ENCODE measurements around the gene ARHGAP25. TPM values are rescaled to one million over a fixed set of nuclear protein-coding genes. Genes with fewer than 3 reads are reported as not detected.

The ARHGAP25 gene
- total RNA-seq, 4 donors from 2014 or later, result 2.2 to 11.6 (median 7.2) TPM

DNA sequence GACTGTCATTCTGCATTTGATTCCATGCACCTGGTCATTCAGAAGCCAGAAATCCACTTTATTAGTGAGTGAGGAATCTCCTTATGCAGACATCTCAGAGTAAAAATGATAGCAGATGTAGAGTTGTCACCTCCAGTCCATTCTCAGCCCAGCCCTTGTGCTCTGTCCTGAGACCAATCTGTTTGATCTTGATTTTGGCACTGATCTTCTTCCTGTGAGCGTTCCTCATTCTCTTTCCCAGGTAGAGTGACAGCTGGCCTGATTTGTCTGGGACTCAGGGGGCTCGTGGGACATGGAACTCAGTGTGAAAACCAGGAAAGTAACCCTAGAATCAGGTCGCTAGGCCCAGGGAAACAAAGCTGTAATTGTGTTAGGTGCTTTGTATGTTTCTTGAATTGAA is 8.9 kb downstream of the ARHGAP25 start:
- WGBS, 2 donors (ENCODE audit: low coverage in 1 of 2), result 75 to 100% methylated on average over 1 to 3 of the region's 3 CpGs
- in situ Hi-C loops (cut with MboI; ENCODE audit: low pct_ligation_motif_present in 1 of 4, low pct_unique_long_range_greater_than_20kb in 1 of 4, low sequenced_read_pairs in 3 of 4), result loop anchor here (10.0 to 25.0 kb wide), 3 partner anchors 161 to 256 kb away; no protein-coding TSS in a partner anchor
- Histone ChIP-seq H3K4me3 (no peak overlapping the region), H3K4me1 (peaks cover 0 to 17% (median 4%) of the 10 kb centered on the region in 4 donors), H3K9me3 (no peaks in the 10 kb centered on the region), H3K36me3 (no peaks in the 10 kb centered on the region), H3K27ac (peak overlapping the region in 2 of 4 donors; percentile 47 to 51), H3K27me3 (no peaks in the 10 kb centered on the region)
- DNase-seq, result no peak
- TF ChIP-seq POLR2A (IDR thresholded peaks at IDR 0.05) (no peak), EP300 (IDR thresholded peaks at IDR 0.05; ENCODE audit: low read depth) (no peak), POLR2AphosphoS5 (IDR thresholded peaks at IDR 0.05) (no peak)
- TF ChIP-seq, protein P1, sequence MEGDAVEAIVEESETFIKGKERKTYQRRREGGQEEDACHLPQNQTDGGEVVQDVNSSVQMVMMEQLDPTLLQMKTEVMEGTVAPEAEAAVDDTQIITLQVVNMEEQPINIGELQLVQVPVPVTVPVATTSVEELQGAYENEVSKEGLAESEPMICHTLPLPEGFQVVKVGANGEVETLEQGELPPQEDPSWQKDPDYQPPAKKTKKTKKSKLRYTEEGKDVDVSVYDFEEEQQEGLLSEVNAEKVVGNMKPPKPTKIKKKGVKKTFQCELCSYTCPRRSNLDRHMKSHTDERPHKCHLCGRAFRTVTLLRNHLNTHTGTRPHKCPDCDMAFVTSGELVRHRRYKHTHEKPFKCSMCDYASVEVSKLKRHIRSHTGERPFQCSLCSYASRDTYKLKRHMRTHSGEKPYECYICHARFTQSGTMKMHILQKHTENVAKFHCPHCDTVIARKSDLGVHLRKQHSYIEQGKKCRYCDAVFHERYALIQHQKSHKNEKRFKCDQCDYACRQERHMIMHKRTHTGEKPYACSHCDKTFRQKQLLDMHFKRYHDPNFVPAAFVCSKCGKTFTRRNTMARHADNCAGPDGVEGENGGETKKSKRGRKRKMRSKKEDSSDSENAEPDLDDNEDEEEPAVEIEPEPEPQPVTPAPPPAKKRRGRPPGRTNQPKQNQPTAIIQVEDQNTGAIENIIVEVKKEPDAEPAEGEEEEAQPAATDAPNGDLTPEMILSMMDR (IDR thresholded peaks at IDR 0.05), result no peak
- intact Hi-C loops (cut with DNase I; ENCODE audit: low total_unique reads), result no loop called here

DNA sequence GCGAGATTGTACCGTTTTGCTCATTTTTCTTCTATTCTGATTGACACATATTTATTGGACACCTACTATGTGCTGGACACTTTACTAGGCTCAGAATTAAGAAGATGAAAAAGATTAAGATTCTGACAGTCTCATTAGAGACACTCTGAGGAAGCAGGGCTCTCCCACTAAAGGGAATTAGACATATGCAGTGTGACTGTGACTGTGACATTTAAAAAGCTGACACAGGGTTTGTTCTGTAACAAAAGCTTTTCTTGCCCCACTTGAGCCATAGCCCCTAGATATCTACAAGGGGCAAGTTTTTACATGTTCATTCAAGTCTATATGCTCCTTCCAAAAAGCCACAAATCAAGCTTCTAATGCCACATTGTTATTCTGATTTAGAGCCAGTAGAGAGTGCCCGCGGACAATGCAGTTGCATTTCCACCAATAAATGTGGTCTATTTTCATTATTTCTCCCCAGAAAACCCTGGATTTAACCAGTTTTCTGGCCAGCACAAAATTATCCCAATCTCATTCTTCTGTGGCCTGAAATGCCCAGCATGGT is 9.8 kb downstream of the ARHGAP25 start:
- peaks cover 0 to 17% (median 4%) of the 10 kb centered on the region in 4 donors for H3K4me1 ChIP-seq
- intact Hi-C loops (cut with DNase I; ENCODE audit: low total_unique reads), result no loop called here
- no peak overlapping the region for H3K27ac ChIP-seq
- WGBS, 2 donors (ENCODE audit: low coverage in 1 of 2), result 83 to 86% methylated on average over 3 to 4 of the region's 4 CpGs
- in situ Hi-C loops (cut with MboI; ENCODE audit: low pct_ligation_motif_present in 1 of 4, low pct_unique_long_range_greater_than_20kb in 1 of 4, low sequenced_read_pairs in 3 of 4), result loop anchor here (10.0 to 25.0 kb wide), 3 partner anchors 160 to 257 kb away; no protein-coding TSS in a partner anchor
- no peaks in the 10 kb centered on the region for H3K9me3 ChIP-seq
- H3K4me3 ChIP-seq, result no peak overlapping the region
- TF ChIP-seq POLR2AphosphoS5 (IDR thresholded peaks at IDR 0.05) (no peak), POLR2A (IDR thresholded peaks at IDR 0.05) (no peak)
- TF ChIP-seq, protein P1 (IDR thresholded peaks at IDR 0.05), result no peak
- no peak for DNase-seq
- no peaks in the 10 kb centered on the region for H3K27me3 ChIP-seq
- H3K36me3 ChIP-seq, result no peaks in the 10 kb centered on the region

DNA sequence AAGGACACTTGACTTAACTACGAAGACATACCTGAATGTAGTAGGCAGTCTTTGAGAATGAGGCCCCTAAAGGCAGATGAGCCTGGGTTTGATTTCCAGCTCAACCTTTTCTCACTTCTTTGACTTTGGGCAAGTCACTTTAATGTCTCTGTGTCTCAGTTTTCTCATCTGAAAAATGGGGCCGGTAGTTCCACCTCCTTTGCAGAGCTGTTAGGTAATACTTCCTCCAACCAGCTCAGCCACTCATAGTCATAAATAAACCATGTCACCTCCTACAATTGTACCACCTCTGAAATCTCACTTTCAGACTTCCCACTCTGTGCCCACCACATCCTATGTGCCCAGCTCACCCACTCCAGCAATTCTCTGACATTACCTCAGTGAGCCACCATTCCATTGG is 10.4 kb downstream of the ARHGAP25 start:
- Histone ChIP-seq H3K27ac (no peak overlapping the region), H3K9me3 (no peaks in the 10 kb centered on the region), H3K4me1 (peaks cover 0 to 17% (median 4%) of the 10 kb centered on the region in 4 donors), H3K4me3 (no peak overlapping the region), H3K27me3 (no peaks in the 10 kb centered on the region), H3K36me3 (no peaks in the 10 kb centered on the region)
- DNase-seq, result no peak
- intact Hi-C loops (cut with DNase I; ENCODE audit: low total_unique reads) (no loop called here), in situ Hi-C loops (cut with MboI; ENCODE audit: low pct_ligation_motif_present in 1 of 4, low pct_unique_long_range_greater_than_20kb in 1 of 4, low sequenced_read_pairs in 3 of 4) (loop anchor here (10.0 to 25.0 kb wide), 3 partner anchors 160 to 258 kb away; no protein-coding TSS in a partner anchor)
- 73 to 78% methylated on average over 2 of the region's 2 CpGs for WGBS, 2 donors (ENCODE audit: low coverage in 1 of 2)
- TF ChIP-seq, protein P1 (IDR thresholded peaks at IDR 0.05), result no peak
- no peak for TF ChIP-seq POLR2AphosphoS5 (IDR thresholded peaks at IDR 0.05)
- no peak for TF ChIP-seq EP300 (IDR thresholded peaks at IDR 0.05; ENCODE audit: low read depth)
- TF ChIP-seq POLR2A (IDR thresholded peaks at IDR 0.05), result no peak

DNA sequence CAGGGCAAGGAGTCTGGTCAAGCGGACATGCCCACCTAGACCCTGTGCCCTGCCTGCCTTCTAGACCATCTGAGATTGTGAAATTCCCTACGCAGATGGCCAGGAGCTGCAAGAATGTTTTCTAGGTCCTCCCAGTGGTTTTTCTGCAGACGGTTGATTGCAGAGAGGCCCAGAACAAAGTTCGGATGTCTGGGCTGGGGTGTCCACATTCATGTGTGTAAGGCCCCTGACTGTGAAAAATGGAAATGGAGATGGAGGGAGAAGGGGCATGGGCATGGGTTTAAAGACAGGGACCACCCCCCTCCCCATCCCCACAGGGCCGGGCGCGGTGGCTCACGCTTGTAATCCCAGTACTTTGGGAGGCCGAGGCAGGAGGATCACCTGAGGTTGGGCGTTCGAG is 11.8 kb downstream of the ARHGAP25 start:
- H3K9me3 ChIP-seq, result no peaks in the 10 kb centered on the region
- TF ChIP-seq, protein P1 (IDR thresholded peaks at IDR 0.05), result no peak
- TF ChIP-seq EP300 (IDR thresholded peaks at IDR 0.05; ENCODE audit: low read depth) (no peak), POLR2AphosphoS5 (IDR thresholded peaks at IDR 0.05) (no peak), POLR2A (IDR thresholded peaks at IDR 0.05) (no peak)
- intact Hi-C loops (cut with DNase I; ENCODE audit: low total_unique reads), result no loop called here
- no peak overlapping the region for H3K27ac ChIP-seq
- no peaks in the 10 kb centered on the region for H3K36me3 ChIP-seq
- in situ Hi-C loops (cut with MboI; ENCODE audit: low pct_ligation_motif_present in 1 of 4, low pct_unique_long_range_greater_than_20kb in 1 of 4, low sequenced_read_pairs in 3 of 4), result loop anchor here (10.0 to 25.0 kb wide), 3 partner anchors 158 to 259 kb away; no protein-coding TSS in a partner anchor
- H3K4me3 ChIP-seq, result no peak overlapping the region
- no peaks in the 10 kb centered on the region for H3K27me3 ChIP-seq
- no peak for DNase-seq
- H3K4me1 ChIP-seq, result peaks cover 0 to 14% (median 0%) of the 10 kb centered on the region in 4 donors
- 97% methylated on average over 11 of the region's 11 CpGs; no CpG with 5 or more reads in 1 of the 2 donors for WGBS, 2 donors (ENCODE audit: low coverage in 1 of 2)
